Colonic mucosa (tissue), 4 donors: ENCODE measurements around the gene MAGI2. TPM values are rescaled to one million over a fixed set of nuclear protein-coding genes. Genes with fewer than 3 reads are reported as not detected.

Experiments used
- DNase-seq: peaks from one replicate; pipeline ENCODE4 v3.0.0-alpha.2; 2020
- H3K27ac ChIP-seq: fragments of 200-600 bp; one replicate; pipeline ENCODE4 v1.8.0; 2021
- H3K27me3 ChIP-seq: fragments of 200-600 bp; one replicate; pipeline ENCODE4 v1.8.0; 2021
- H3K36me3 ChIP-seq: fragments of 200-600 bp; one replicate; pipeline ENCODE4 v1.8.0; 2021
- H3K4me1 ChIP-seq: fragments of 200-600 bp; one replicate; pipeline ENCODE4 v1.8.0; 2021; ENCODE audit warnings: mild to moderate bottlenecking
- H3K4me3 ChIP-seq: fragments of 200-600 bp; one replicate; pipeline ENCODE4 v1.8.0; 2021
- H3K9ac ChIP-seq, 2 donors: one replicate each; pipeline ENCODE4 v1.7.0; 2013; ENCODE audit warnings: control low read depth in 2 of 2, low read depth in 2 of 2, low read length in 2 of 2
- H3K9me3 ChIP-seq: fragments of 200-600 bp; one replicate; pipeline ENCODE4 v1.8.0; 2021
- intact Hi-C: fragments of 100-400 bp; cut with DNase I; formaldehyde crosslinking; loops from one replicate; pipeline ENCODE4 v1.14.1; 2022
- total RNA-seq, 2 donors: library from RNA; stranded (reverse); fragmentation: NEBNext Ultra II Directional in 1 of 2; extraction: Animal tissue kit (Norgen Biotek cat#: 25700) in 1 of 2; gene quantifications; one replicate each; pipeline ENCODE4 v1.2.1, GENCODE V29; 2021
- TF ChIP-seq, protein P1 (sequence below): fragments of 200-600 bp; IDR thresholded peaks from one replicate; pipeline ENCODE4 v1.8.0; 2022; ENCODE audit warnings: antibody characterized with exemption, mild to moderate bottlenecking
- donor health status: healthy.
- donor health status: DM: no; HTN: no; CAD: no.
- donor health status: DM: no; HTN: no; CAD: no.

Gene MAGI2
- total RNA-seq, 2 donors from 2014 or later, result 1.1 to 2.4 TPM

GRCh38 chr7:78114993-78115392 lies 1338.5 kb downstream of the MAGI2 start:
- no peak for DNase-seq
- H3K36me3 ChIP-seq, result no peaks in the 10 kb centered on the region
- no peak overlapping the region for H3K27ac ChIP-seq
- H3K27me3 ChIP-seq, result no peaks in the 10 kb centered on the region
- H3K4me3 ChIP-seq, result no peak overlapping the region
- no peaks in the 10 kb centered on the region for H3K9me3 ChIP-seq
- intact Hi-C loops, result no loop called here
- no peak overlapping the region for H3K9ac ChIP-seq
- no peaks in the 10 kb centered on the region for H3K4me1 ChIP-seq
- TF ChIP-seq, protein P1, sequence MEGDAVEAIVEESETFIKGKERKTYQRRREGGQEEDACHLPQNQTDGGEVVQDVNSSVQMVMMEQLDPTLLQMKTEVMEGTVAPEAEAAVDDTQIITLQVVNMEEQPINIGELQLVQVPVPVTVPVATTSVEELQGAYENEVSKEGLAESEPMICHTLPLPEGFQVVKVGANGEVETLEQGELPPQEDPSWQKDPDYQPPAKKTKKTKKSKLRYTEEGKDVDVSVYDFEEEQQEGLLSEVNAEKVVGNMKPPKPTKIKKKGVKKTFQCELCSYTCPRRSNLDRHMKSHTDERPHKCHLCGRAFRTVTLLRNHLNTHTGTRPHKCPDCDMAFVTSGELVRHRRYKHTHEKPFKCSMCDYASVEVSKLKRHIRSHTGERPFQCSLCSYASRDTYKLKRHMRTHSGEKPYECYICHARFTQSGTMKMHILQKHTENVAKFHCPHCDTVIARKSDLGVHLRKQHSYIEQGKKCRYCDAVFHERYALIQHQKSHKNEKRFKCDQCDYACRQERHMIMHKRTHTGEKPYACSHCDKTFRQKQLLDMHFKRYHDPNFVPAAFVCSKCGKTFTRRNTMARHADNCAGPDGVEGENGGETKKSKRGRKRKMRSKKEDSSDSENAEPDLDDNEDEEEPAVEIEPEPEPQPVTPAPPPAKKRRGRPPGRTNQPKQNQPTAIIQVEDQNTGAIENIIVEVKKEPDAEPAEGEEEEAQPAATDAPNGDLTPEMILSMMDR, result no peak

GRCh38 chr7:78112488-78112887 lies 1341.0 kb downstream of the MAGI2 start:
- H3K4me3 ChIP-seq, result no peak overlapping the region
- TF ChIP-seq, protein P1, result no peak
- no peak overlapping the region for H3K9ac ChIP-seq
- intact Hi-C loops, result no loop called here
- H3K27ac ChIP-seq, result no peak overlapping the region
- H3K9me3 ChIP-seq, result no peaks in the 10 kb centered on the region
- no peaks in the 10 kb centered on the region for H3K27me3 ChIP-seq
- no peak for DNase-seq
- H3K4me1 ChIP-seq, result no peaks in the 10 kb centered on the region
- no peaks in the 10 kb centered on the region for H3K36me3 ChIP-seq

- no peak for DNase-seq
Measured at GRCh38 chr7:78111386-78111785, 1342.1 kb downstream of the MAGI2 start.

GRCh38 chr7:78103475-78103874 lies 1350.0 kb downstream of the MAGI2 start:
- Histone ChIP-seq H3K4me3 (no peak overlapping the region), H3K4me1 (no peaks in the 10 kb centered on the region), H3K9ac (no peak overlapping the region), H3K36me3 (no peaks in the 10 kb centered on the region), H3K27me3 (no peaks in the 10 kb centered on the region), H3K9me3 (no peaks in the 10 kb centered on the region), H3K27ac (no peak overlapping the region)
- intact Hi-C loops, result no loop called here
- no peak for DNase-seq
- TF ChIP-seq, protein P1, result no peak

More at GRCh38 chr7:78111386-78111785, 1342.1 kb downstream of the MAGI2 start:
- Histone ChIP-seq H3K4me3 (no peak overlapping the region), H3K4me1 (no peaks in the 10 kb centered on the region), H3K27me3 (no peaks in the 10 kb centered on the region), H3K9ac (no peak overlapping the region), H3K9me3 (no peaks in the 10 kb centered on the region), H3K27ac (no peak overlapping the region), H3K36me3 (no peaks in the 10 kb centered on the region)
- TF ChIP-seq, protein P1, result no peak
- intact Hi-C loops, result no loop called here

DNA sequence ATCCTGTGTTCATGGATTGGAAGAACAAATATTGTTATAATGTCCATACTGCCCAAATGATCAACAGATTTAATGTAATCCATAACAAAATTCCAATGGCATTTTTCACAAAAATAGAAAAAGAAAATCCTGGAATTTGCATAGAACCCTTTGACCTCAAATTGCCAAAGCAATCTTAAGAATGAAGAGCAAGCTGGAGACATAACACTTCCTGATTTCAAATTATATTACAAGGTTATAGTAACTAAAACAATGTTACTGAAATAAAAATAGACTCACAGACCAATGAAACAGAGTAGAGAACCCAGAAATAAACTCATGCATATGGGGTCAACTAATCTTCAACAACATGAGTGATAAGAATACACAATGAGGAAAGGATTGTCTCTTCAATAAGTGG lies 1352.4 kb downstream of the MAGI2 start:
- TF ChIP-seq, protein P1, result no peak
- no peak overlapping the region for H3K27ac ChIP-seq
- intact Hi-C loops, result no loop called here
- no peak overlapping the region for H3K9ac ChIP-seq
- no peaks in the 10 kb centered on the region for H3K9me3 ChIP-seq
- no peaks in the 10 kb centered on the region for H3K36me3 ChIP-seq
- H3K4me3 ChIP-seq, result no peak overlapping the region
- H3K4me1 ChIP-seq, result no peaks in the 10 kb centered on the region
- DNase-seq, result no peak
- H3K27me3 ChIP-seq, result no peaks in the 10 kb centered on the region
